HG03095 (cell line): ENCODE measurements around the gene ANKS1B.

Source experiments
- ATAC-seq: cut with Tn5 transposase; IDR thresholded peaks from one replicate; pipeline ENCODE4 v1.9.1; 2021; ENCODE audit warnings: moderate library complexity; ENCODE audit not compliant: unreplicated experiment

The ANKS1B gene

DNA sequence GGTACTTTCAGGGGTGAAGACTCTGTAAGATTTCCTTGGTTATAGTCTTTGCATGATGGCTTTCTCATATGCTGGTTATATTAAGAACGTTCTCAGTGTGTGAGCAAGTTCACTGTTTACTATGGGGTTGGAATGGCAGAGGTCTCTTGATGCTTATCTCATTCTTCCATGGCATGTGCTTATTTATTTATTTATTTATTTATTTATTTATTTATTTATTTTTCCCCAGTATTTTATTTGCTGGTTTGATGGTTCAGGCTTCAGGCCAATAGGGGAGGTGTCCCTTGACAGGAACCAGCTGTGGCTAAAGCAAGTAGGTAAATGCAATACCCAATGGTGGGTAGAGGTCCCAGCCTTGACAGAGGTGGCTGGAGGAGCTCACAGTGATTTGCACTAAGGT lies 498.5 kb downstream of the ANKS1B start:
- ATAC-seq: no peak

DNA sequence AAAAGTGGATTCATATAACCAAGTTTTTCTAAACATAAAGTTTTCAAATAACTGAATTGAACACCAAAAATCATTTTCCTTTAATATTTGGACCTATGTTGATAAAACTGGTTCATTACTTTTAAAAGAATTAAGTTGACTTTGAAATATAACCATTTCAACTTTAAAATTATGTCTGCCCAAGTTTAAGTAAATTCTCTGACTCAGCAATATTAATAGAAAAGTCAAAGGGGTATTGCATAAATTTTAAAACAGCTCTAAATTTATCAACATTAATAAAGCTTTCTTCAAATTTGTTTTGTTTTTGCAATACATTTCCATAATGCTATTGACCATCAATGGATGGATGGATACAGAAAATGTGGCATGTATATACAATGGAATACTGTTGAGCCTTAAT lies 505.6 kb downstream of the ANKS1B start:
- no peak for ATAC-seq

DNA sequence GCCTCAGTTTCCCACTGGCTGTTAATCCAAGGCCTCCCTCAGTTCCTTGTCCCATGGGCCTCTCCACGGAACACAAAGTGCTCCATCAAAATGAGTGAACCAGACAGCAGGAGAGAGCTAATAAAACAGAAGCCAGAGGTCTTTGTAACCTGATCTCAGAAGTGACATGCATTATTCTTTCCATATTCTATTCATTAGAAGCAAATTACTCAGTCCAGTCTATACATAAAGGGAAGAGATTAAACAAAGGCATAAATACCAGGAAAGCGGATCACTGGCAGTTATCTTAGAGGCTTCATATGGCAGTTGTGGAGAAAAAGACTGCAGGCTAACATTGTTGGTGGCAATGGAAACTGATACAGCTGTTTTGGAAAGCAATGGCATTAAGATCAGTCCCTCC lies 507.8 kb downstream of the ANKS1B start:
- ATAC-seq: no peak

DNA sequence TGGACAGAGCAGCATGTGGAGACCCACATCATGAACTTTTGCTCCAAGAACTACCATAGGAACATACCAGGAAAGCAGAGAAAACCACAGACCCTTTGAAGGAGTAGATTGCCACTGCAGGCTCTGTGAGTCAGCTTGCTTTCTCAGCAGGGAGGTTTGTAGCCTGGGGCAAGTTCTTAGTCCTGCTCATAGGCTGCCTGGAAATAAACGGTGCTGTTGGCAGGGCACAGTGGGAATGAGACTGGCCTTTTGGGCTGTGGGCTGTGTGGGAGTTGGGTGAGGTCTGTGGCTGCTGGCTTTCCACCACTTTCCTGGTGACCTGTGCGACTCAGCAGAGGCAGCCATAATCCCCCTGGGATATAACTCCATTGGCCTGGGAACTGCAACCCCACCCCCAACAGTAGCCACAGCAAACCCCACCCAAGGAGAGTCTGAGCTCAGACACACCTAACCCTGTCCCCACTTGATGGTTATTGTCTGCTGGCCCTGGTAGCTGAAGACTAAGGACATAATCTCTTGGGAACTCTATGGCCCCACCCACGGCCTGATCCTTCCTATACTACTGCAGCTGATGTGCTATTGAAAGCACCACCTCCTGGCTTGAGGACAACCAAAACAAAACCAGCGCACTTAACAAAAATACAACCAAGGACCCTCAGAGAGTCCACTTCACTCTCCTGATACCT lies 529.2 kb downstream of the ANKS1B start:
- ATAC-seq: no peak

DNA sequence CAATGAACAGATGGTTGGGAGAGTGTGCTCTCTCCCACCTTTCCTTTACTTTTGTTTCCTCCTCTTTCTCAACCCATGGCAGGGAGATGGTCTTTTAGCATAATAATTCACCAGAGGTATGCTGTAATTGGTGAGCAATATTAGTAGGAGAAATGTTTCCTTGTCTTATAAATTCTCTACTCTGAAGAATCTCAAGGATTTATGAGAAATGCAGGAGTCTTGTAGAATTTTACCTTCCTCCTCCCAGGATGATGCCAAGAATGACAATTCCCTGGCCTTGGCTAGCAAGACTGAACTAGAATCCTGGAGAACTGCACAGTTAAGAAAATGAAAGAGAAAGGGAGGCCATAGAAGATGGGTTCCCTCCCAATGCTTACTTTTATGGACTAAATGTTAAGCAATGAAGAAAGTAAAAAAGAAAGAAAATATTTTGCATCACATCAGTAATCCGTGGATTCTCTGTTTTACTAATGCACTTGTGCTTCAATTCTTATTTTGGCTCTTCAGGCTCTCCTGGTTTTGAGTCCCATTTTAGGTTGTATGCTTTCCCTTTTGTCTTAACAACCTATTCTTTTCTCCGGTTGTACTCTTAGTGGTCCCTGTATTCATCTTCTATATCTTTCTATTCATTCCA lies 530.1 kb downstream of the ANKS1B start:
- ATAC-seq: no peak

DNA sequence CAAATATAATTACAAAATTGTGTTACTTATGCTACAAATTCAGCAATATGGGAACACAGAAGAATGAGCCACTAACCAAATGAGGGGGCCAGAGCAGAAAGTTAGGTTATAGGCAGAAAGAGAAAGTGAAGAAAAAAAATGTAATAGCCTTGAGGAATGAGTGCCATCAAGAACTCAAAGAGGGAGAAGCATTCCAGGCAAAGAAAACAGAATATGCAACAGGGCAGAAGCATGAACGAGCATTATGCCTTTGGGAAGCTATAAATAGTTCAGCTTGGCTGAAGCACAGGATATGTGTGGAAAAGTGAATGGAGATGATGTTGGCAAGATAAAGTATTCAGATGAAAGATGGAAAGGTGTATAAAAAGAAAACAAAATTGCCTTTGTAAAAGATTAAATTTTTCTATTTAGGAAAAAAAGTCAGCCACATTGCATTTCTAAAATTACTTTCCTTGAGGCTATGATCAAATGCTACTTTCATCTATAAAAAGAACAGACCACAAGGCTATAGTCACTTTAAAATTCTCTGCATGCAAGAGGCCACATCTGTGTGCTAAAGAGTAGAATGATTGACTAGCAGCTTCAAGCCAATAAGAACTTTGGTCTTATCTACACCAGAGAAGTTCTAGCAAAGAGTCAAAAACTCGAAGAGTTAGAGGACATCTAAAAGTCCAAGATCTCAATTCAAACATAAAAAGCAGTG lies 530.7 kb downstream of the ANKS1B start:
- ATAC-seq: peak; percentile 62

DNA sequence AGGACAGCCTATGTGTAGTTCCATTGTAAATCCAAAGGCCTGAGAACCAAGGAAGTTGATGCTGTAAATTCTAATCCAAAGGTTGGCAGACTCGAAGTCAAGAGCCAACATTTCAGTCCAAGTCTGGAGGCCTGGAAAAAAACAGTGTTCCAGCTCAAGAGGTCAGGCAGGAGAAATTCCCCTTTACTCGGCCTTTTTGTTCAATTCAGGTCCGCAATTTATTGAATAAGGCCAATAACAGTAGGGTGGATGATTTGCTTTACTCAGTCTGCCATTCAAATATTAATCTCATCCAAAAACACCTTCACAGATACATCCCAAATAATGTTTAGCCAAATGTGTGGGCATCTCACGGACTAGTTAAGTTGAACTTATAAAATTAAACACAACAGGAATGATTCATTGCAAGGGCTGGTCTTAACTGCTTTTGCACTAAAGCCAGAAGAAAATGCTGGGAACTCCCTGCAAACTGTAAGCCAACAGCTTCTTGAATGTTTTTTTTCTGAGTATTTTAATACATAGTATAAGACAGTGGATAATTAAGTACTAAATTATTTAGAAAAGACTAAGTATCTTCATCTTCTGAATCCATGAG lies 534.6 kb downstream of the ANKS1B start:
- no peak for ATAC-seq

DNA sequence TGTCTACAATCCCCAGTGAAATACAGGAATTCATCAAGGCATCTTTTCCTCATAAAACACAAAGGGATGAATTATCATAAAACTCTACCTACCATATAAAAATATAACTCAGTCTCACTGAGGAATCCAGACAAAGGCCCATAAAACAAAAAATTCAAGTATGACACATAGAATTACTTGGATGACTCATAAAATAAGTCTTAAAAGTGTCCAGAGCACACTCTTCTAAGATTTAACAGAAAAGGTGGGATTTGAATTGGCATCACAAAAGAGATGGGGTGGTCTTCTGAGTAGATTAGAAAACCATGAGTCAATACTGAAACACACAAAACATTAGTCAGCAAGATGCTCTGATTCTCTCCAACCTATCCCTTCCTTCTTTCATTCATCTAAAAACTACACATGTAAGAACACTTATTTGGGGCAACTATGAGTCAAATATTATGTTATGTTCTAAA lies 539.8 kb downstream of the ANKS1B start:
- ATAC-seq: no peak

DNA sequence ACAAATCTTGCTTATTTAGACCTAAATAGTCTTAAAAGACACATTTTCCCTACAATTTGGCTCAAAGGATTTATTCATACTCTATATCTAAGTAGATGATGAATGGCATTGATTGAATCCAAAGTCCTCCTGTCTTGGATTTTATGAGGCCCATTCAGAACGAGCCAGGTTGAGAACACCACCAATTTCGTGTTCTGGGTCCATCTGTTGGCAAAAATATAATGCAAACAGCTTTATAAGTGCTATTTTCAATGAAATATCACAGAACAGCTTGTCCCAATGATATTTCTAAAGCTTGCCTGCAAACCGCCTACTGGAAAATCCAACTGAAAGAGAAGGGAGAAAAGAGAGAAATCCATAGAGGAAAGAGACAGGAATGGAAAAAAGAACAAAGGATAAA lies 542.0 kb downstream of the ANKS1B start:
- ATAC-seq: no peak

DNA sequence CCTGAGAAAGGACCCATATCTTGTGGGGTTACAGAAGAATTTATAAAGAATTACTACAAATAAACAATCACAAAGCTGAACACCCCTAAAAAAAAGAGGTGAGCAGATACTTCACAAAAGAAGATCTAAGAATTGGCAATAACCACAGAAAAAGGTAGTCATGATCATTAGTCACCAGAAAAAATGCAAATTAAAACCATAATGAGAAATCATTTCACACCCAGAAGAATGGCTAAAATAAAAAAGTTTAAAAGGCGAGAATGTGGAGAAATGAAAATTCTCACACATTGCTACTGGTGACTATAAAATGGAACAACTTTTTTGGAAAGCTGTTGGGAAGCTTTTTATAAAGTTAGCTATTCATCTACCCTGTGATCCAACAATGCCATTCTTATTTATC lies 545.3 kb downstream of the ANKS1B start:
- ATAC-seq: no peak

DNA sequence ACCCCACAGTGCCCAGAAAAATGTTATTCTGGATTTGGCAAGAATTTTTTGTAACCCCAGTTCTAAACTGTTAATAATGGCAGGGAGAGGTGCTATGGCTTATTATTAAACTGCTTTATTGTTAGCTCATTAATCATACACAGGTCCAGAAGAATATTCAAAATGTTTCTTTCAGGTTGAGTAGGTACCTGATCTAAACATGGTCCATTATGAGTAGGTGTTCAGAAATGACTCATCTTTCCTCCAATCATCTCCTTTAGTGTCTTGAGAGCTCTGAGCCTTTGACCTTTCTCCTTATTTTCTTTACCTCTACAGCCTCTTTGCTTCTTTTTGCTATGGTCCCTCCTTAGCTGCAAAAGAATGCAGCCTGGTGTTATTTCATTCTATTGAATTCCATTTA lies 548.2 kb downstream of the ANKS1B start:
- peak; percentile 99 for ATAC-seq

DNA sequence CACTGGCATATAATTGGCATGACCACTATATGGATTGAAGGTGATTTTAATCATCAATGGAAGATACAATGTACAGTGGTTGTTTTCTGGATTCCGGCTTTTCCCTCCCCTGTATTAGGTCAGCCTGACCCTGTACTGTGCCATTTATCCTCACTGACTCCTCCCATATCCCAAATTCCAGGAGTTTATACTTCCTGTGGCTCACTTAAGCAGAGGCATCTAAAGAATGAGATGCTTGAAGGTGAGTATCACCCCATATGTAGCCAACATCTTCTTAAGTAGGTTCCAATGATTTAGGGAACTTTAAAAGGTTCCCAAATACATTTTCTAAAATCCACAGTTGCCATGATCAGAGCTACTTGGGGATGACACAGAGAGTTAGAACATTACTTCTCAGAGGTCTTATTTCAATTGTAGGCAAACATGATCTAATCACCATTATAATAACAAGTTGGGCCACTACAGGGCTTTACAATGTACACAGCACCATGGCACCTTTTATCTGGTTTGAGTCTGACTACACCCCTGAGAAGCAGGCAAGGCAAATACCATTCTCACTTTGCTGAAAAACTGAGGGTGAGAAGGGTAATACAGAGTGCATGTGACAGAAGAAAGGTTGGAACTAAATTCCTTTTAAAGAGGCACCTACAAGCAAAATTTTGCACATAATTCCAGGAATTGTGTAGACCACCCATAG lies 549.5 kb downstream of the ANKS1B start:
- ATAC-seq: no peak

DNA sequence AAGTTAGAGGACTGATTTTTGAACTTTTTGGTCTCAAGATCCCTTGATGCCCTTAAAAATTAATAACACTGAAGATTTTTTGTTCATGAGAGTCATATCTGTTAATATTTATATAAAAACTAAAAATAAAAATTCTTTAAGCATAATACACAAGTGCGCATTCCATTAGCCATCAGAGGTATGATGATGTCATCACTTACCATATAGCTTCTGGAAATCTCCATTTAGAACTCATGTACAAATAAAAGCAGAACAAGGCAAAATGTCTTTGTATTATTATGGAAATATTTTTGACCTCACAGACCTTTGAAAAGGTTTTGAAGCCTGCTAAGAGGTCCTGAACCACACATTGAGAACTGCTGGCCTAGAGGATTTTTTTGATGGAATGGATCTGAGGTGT lies 551.6 kb downstream of the ANKS1B start:
- ATAC-seq: no peak

DNA sequence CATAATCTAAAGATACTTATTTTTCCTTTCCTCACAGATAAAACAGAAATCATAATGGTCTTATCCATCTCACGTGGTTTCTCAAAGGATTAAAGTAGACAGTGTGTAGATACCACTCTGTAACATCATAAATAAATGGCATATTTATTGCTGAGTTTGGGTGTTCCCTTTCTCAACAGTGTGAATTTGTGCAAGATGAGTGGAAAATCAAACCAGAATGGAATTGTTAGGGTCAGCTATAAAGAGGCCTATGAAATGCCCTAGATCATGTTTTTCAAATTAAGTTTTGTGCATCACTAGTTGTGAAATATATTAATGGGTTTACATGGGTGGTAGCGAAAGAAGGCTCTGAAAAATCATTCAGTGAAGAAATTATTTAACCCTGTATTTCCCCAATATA lies 553.5 kb downstream of the ANKS1B start:
- no peak for ATAC-seq

DNA sequence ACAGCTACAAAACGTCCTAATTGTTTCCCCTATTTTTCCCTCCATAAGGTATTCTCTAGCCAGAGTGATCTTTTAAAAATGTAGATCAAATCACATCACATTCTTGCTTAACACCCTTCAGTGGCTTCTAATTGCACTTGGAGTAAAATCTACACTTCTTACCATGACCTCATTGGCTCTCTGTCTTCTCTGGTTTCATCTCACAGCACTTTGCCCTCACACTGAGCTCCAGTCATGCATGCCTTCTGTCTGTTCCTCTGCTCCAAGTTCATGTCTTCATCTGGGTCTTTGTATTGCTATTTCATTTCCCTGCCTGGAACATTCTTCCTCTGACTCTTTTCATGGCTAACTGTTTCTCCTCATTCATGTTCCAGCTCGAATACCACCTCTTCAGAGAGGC lies 557.6 kb downstream of the ANKS1B start:
- ATAC-seq: no peak

DNA sequence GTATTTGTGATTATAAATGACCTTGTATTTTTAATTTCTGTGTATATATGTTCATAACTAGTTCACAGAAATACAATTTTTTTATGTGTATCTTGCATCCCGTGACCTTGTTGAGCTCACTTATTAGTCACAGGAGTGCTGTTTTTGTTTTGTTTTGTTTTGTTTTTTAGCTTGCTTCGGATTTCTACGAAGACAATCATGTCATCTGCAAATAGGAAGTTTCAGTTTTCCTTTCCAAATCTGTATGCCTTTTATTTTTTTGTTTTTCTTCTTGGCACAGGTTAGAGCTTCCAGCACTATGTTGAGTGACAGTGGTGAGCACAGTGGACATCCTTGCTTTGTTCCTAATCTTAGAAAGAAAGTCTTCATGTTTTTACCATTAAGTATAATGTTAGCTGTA lies 566.4 kb downstream of the ANKS1B start:
- ATAC-seq: no peak

DNA sequence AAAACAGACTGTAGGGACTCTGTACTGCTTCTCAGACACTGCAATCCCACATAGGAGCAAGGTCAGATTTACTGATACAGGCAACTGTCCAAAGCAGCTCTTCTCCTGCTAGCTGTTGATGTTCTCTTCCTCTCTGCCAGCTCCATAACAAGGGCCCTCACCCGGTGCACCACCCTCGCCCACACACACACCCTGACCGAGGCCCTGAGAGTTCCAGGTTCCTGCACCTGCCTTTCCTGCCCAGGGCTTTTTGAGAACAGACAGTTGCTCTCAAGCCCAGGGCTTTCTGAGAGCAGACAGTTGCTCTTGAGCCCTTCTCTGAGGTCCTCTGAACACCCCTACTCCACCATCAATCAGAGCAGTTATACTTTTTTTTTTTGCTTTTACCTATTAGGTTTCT lies 571.0 kb downstream of the ANKS1B start:
- ATAC-seq: no peak

DNA sequence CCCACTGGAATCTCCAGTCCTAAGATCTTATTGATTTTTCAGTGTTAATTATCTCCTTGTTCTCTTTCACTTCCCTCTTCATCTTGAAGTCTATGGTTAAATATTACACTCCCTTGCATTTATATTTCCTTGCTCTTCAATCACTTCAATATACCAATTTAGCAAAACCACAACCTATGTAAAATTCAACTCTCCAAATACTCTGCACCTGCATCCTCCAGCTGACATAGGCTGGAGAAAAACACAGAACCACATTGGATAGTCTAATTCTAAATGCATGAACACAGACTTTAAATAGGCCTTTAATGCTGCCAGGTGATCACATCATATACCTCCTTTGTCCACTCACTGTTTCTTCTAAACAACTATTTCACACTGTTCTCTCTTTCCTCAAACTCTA lies 591.0 kb downstream of the ANKS1B start:
- peak; percentile 52 for ATAC-seq

DNA sequence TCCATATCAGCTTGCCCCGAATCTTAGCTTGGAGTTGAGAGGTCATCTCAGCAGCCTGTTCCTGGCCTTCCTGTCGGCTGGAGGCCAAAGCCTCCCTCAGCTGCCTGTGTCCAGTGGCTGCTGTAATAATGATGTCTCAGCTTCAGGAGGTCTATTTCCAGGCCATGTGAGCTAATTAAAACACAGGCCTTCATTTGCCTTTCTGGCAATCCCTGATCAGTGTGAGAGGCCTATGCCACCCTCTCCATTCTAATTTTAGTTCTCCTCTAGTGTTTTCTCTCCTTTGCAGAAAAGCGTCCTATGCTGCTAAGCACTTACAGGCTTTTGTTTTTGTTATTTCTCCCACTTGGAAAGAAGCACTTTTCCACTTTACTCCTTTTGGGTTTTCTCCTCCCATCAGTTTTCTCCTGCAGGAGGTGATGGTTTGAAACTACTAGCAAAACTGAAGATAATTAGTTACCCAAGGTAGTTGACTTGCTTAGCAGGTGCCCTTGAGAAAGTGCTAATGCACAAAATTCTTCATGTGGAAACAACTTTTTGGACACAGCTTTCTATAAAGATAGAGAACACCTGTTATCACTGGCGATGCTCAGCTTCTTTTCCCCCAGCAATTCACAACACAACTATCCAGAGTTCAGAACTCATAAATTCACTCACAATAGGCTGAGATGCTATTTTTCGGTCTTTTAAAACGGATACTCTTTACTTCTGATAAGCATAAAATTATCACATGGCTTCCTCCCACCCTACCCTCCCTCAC lies 592.5 kb downstream of the ANKS1B start:
- no peak for ATAC-seq

DNA sequence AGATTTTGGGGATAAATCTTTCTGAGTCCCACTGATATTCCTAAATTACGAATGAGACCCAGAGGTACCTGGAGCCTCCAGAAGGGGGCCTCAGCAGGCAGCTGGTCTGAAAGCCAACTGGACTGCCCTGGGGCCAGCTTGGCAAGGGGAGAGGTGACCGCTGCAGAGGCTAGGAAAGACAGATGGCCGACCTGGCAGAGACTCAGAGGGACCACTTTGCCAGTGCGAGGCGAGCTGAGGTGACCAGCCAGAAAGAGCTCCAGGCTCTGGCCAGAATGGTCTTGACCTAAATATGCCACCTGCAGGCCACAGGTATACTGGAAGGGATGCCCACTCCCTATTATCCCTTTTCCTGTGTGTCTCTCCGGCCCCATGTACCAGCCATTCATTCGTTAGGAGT lies 594.0 kb downstream of the ANKS1B start:
- no peak for ATAC-seq

DNA sequence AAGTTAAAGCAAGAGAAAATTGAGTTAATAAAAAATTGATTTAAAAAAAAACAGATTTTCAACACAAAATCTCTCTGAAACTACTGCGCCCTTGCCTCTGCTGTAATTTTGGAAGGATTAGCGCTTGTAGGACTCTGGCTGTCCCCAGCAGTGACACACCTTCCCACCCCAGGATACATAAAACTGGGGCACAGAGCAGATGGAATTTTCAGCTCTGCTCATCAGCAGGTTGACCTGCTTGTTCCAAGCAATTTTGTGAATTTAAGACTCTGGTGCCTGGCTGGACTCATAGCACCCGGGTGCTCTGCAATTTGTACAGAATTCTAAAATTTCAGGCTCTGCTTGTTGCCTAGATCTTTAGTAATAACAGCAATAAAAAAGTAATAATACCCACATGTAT lies 595.0 kb downstream of the ANKS1B start:
- no peak for ATAC-seq
